Inflammatory macrophage treated with lipopolysaccharide for 1 hour (primary cell): ENCODE data around the gene PDX1.

ENCODE experiments used
- DNase-seq, 2 donors: peaks; one replicate each; pipeline ENCODE4 v3.0.0-alpha.2; 2020 to 2022

PDX1 gene

GRCh38 chr13:27922883-27923612 is 3.2 kb downstream of the PDX1 start:
- DNase-seq: no peak

- DNase-seq: no peak
These were observed 4.2 kb downstream of the PDX1 start for GRCh38 chr13:27923794-27924528.

DNA sequence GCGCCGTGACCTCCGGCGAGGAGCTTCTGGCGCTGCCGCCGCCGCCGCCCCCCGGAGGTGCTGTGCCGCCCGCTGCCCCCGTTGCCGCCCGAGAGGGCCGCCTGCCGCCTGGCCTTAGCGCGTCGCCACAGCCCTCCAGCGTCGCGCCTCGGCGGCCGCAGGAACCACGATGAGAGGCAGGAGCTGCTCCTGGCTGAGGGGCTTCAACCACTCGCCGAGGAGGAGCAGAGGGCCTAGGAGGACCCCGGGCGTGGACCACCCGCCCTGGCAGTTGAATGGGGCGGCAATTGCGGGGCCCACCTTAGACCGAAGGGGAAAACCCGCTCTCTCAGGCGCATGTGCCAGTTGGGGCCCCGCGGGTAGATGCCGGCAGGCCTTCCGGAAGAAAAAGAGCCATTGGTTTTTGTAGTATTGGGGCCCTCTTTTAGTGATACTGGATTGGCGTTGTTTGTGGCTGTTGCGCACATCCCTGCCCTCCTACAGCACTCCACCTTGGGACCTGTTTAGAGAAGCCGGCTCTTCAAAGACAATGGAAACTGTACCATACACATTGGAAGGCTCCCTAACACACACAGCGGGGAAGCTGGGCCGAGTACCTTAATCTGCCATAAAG is 4.8 kb downstream of the PDX1 start:
- DNase-seq: no peak

- DNase-seq: no peak
These were observed 5.6 kb downstream of the PDX1 start for GRCh38 chr13:27925220-27925991.

DNA sequence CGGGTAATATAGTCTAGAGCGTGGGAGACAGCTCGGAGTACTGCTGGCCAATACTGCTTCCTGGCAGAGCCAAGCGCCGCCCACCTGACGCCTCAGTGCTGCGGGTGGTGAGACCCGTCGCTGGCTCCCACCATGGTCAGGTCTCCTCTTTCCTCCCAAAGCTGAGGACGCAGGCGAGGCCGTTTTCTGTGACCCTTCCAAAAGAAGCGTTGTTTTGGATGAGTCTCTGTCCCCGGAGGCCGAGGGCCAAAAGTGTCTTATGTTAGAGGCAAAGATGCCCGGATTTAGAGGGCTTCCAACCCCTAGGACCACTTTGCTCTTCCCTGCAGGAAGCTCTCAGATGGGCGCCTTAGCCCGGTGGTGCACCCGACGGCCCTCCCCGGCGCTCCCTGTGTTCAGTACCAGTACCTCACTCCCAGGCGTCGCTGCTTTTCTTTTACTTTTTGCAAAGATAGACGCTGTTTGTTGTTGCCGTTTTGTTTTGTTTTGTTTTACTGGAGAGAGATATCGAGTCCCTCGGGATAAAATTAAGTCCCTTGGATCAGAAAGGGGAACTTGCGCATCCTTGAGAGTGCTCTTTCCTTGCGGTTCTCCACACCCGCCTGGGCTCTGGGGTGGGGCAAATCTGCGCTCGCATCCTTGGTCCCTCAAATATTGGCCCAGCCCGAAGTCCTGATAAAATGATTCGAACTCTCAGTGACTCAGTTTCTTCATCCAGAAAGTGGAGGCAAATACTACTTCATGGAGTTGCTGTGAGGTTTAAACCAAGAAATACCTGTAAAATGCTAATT is 7.0 kb downstream of the PDX1 start:
- no peak for DNase-seq

GRCh38 chr13:27927444-27928352 is 7.9 kb downstream of the PDX1 start:
- no peak for DNase-seq

DNA sequence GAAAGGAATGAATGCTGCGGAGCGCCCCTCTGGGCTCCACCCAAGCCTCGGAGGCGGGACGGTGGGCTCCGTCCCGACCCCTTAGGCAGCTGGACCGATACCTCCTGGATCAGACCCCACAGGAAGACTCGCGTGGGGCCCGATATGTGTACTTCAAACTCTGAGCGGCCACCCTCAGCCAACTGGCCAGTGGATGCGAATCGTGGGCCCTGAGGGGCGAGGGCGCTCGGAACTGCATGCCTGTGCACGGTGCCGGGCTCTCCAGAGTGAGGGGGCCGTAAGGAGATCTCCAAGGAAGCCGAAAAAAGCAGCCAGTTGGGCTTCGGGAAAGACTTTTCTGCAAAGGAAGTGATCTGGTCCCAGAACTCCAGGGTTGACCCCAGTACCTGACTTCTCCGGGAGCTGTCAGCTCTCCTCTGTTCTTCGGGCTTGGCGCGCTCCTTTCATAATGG is 8.6 kb downstream of the PDX1 start:
- no peak for DNase-seq

GRCh38 chr13:27928805-27929753 is 9.3 kb downstream of the PDX1 start:
- DNase-seq: no peak

DNA sequence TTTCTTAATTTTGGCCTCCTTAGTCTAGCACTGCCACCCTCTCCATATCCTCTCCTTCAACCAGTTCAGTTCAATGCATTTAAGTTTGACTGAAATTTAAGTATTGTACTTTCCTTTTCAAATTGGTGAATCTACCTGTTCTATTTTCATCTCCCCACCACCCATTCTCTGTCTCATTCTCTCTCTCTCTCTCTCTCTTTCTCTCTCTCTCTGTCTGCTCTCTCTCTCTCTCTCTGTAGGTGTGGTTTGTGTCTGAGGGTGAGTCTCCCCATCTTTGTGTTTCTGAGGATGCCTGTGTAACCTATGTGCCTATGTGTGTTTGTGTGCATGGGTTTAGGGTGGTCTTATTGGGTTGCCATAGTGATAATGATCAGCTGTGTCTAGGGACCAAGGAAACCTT is 10.1 kb downstream of the PDX1 start:
- DNase-seq: no peak

DNA sequence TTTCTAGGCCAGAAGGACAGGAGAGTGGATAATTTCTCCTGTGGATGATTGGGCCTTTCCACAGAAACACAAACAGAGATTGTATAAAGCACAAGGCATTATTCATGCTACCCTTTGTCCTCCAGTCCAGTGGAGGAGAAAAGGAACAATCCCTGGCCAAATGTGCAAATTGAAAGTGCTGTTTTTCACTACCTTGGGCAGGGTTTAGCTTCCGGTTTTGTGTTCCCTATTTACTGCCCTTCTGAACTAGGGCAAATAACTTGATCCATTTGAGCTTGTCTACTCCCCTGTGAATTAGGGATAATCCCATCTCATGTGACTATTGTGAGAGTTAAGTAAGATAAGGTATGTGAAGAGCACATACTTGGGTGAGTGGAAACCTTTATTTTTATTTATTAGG is 13.3 kb downstream of the PDX1 start:
- no peak for DNase-seq

DNA sequence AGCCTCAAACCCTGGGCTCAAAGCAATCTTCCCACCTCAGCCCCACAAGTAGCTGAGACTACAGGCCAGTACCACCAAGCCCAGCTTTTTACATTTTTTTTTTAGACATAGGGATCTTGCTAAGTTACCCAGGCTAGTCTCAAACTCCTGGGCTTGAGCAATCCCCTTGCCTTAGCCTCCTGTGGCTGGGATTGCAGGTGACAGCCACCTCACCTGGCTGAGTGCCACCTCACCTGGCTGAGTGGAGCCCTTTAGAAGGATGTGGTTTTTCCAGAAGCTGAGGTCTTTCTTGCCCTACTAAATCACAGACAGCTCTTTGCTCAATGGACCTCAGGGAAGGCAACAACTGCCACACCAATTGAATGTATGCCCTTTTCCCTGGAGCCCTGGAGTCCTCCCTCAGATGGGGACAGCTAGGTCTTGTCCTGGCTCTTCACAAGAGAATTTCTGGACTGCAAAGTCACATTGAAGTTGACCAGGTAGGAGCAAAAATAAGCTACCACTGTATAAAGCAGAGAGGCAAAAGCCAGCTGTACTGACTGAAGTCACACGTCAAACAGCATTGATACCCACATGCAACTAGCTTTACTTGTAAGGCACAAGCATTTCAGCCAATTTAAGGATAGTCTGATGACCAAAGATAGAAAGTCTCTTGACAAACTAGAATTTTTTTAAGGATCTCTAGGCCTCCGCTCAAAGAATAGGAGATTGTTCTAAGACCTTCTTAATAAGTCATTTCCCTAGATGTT is 14.0 kb downstream of the PDX1 start:
- DNase-seq: no peak

- no peak for DNase-seq
These were observed 23.2 kb downstream of the PDX1 start for GRCh38 chr13:27942972-27943371.

DNA sequence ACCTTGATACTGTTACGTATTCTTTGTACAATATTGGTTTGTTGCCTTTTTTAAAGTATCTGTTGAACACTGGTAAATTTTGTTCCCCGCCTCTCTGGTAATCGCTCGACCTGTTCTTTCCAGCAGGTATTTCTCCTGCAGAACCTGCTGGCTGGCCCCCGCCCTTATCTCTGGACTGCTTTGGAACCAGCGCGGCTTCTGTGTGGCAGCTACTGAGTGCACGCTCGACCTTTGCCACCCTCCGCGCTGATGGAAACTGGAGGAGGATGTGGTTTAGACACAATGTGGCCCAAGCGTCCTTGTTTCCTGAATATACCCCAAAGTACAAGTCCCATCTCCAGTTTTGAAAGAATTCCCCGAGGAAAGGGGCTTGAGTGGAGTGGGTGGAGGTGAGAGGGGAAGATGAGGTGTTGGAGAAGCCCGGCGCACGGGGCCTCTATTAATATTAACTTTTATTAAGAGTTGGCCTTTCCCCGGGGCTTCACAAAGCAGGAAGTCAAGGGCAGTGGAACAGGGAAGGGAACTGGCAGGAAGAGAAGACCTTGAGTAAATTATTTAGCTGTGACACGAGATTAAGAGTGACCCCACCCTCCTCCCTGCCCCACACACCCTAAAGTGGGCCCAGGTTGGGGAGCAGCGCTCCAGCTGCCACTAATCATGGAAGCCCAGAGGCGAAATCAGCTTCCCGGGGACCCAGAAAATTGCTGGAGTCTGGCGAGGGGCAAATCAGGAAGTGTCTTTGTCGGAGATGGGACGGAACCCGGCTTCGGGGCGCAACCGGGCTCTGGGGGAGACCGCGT is 33.3 kb downstream of the PDX1 start:
- DNase-seq: no peak

GRCh38 chr13:27953676-27954405 is 34.0 kb downstream of the PDX1 start:
- DNase-seq: peak; percentile 67 to 79

GRCh38 chr13:27954406-27954851 is 34.6 kb downstream of the PDX1 start:
- no peak for DNase-seq

DNA sequence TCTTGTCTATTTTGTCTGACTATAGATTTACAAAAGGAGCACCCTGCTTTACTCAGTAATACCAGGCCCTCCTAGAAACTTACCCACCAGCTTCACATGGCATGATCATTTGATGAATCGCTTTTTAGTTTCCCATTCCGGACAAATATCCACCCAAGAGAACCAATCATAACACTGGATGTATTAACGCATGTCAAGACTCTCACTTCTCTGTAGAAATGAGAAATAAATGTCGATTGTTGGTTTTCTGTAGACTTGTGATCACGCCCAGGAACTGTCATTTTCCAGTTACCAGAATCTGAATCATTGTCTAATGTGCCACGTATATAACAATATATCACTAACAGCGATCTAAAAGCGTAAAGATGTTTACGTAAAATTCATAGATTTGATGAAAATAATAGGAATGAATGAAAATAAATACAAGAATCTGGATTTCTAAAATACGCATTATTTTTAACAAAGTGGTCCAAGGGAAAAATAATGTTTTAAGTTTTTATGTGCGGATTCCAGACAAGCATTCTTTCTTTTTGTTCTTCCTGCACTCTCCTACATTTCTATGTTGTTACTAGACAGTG is 35.3 kb downstream of the PDX1 start:
- DNase-seq: no peak
